ENCODE measurements around the gene MTMR2. TPM values are rescaled to one million over a fixed set of nuclear protein-coding genes. Genes with fewer than 3 reads are reported as not detected.

MTMR2 gene
- total RNA-seq, 4 donors from 2014 or later, result 4.0 to 5.3 (median 4.5) TPM

DNA sequence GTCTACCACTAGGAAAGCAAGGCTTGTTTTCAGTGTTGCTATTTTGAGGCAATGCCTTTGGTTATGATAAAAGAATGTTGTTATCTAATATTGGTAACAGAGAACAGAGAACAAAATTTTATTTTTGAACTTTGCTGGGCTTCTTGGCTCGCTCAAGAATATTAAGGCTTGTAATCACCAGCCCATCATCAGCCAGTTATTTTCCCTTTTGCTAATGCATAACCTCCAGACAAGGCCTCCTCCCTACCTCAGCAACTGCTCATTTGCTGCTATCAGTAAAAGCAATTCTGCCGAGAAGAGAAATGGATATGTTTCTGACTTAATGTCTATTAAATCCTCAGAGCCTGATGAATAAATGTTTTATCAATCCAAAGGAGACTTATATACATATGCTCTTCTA is 8.9 kb downstream of the MTMR2 start:
- Histone ChIP-seq H3K4me3 (no peak overlapping the region), H3K27ac (no peak overlapping the region), H3K4me1 (peaks cover 22 to 49% of the 10 kb centered on the region in 2 donors), H3K9me3 (no peaks in the 10 kb centered on the region), H3K27me3 (no peaks in the 10 kb centered on the region), H3K36me3 (no peaks in the 10 kb centered on the region)
- DNase-seq (no peak), ATAC-seq (no peak)
- TF ChIP-seq POLR2A (IDR thresholded peaks at IDR 0.05), result no peak
- TF ChIP-seq, protein P1, sequence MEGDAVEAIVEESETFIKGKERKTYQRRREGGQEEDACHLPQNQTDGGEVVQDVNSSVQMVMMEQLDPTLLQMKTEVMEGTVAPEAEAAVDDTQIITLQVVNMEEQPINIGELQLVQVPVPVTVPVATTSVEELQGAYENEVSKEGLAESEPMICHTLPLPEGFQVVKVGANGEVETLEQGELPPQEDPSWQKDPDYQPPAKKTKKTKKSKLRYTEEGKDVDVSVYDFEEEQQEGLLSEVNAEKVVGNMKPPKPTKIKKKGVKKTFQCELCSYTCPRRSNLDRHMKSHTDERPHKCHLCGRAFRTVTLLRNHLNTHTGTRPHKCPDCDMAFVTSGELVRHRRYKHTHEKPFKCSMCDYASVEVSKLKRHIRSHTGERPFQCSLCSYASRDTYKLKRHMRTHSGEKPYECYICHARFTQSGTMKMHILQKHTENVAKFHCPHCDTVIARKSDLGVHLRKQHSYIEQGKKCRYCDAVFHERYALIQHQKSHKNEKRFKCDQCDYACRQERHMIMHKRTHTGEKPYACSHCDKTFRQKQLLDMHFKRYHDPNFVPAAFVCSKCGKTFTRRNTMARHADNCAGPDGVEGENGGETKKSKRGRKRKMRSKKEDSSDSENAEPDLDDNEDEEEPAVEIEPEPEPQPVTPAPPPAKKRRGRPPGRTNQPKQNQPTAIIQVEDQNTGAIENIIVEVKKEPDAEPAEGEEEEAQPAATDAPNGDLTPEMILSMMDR (IDR thresholded peaks at IDR 0.05 in 4 of 5, conservative IDR thresholded peaks at IDR 0.05 in 1 of 5), result no peak
- in situ Hi-C loops (cut with MboI; ENCODE audit: low sequenced_read_pairs in 4 of 4) (no loop called here), intact Hi-C loops (cut with DNase I; ENCODE audit: low total_unique reads) (no loop called here)

GRCh38 chr11:95913830-95914615 is 9.9 kb downstream of the MTMR2 start:
- in situ Hi-C loops (cut with MboI; ENCODE audit: low sequenced_read_pairs in 4 of 4) (no loop called here), intact Hi-C loops (cut with DNase I; ENCODE audit: low total_unique reads) (no loop called here)
- Histone ChIP-seq H3K4me1 (peaks cover 22 to 49% of the 10 kb centered on the region in 2 donors), H3K36me3 (no peaks in the 10 kb centered on the region), H3K4me3 (no peak overlapping the region), H3K27me3 (no peaks in the 10 kb centered on the region), H3K27ac (peak overlapping the region in 1 of 4 donors; percentile 5), H3K9me3 (no peaks in the 10 kb centered on the region)
- ATAC-seq (no peak), DNase-seq (no peak)
- TF ChIP-seq, protein P1 (IDR thresholded peaks at IDR 0.05 in 4 of 5, conservative IDR thresholded peaks at IDR 0.05 in 1 of 5), result no peak
- TF ChIP-seq POLR2A (IDR thresholded peaks at IDR 0.05), result no peak

GRCh38 chr11:95912902-95913560 is 10.9 kb downstream of the MTMR2 start:
- intact Hi-C loops (cut with DNase I; ENCODE audit: low total_unique reads), result no loop called here
- Histone ChIP-seq H3K36me3 (no peaks in the 10 kb centered on the region), H3K27me3 (no peaks in the 10 kb centered on the region), H3K27ac (peak overlapping the region in 1 of 4 donors; percentile 5), H3K9me3 (no peaks in the 10 kb centered on the region), H3K4me3 (no peak overlapping the region), H3K4me1 (peaks cover 22 to 46% of the 10 kb centered on the region in 2 donors)
- TF ChIP-seq POLR2A (IDR thresholded peaks at IDR 0.05), result no peak
- TF ChIP-seq, protein P1 (IDR thresholded peaks at IDR 0.05 in 4 of 5, conservative IDR thresholded peaks at IDR 0.05 in 1 of 5), result no peak
- in situ Hi-C loops (cut with MboI; ENCODE audit: low sequenced_read_pairs in 4 of 4), result no loop called here
- no peak for DNase-seq
- ATAC-seq, result no peak

DNA sequence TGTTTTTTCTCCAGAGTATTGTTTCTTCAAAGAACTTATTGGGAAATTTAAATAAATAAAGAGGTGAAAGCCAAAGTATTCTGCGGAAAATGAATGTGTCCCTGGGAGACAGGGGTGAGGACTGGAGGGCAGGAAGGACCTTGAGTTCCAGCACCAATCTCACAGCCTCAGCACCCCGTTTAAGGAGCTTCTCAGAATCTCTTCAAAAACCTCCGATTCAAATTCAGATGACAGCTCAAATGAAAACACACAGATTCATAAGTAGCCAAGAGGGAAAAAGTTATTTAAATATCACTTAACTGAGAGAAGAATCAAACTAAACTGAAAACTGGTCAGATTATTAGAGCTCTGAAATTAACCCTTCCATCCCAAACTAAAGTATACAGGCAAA is 12.5 kb downstream of the MTMR2 start:
- intact Hi-C loops (cut with DNase I; ENCODE audit: low total_unique reads), result no loop called here
- Histone ChIP-seq H3K4me3 (no peak overlapping the region), H3K9me3 (no peaks in the 10 kb centered on the region), H3K27ac (no peak overlapping the region), H3K27me3 (no peaks in the 10 kb centered on the region), H3K36me3 (no peaks in the 10 kb centered on the region), H3K4me1 (peaks cover 17 to 38% of the 10 kb centered on the region in 2 donors)
- ATAC-seq, result no peak
- in situ Hi-C loops (cut with MboI; ENCODE audit: low sequenced_read_pairs in 4 of 4), result no loop called here
- DNase-seq, result no peak
- TF ChIP-seq, protein P1 (IDR thresholded peaks at IDR 0.05 in 4 of 5, conservative IDR thresholded peaks at IDR 0.05 in 1 of 5), result no peak
